Gastrocnemius medialis (tissue), 4 donors: ENCODE results near the gene MATN1. TPM values are rescaled to one million over a fixed set of nuclear protein-coding genes. Genes with fewer than 3 reads are reported as not detected.

Source experiments
- ATAC-seq, 2 donors: fragments of 150-250 bp; one replicate each; pipeline ENCODE4 v1.9.1; 2016
- DNase-seq, 2 donors: peaks; one replicate each; pipeline ENCODE4 v3.0.0-alpha.2; 2019
- H3K27ac ChIP-seq, 4 donors: fragments of 200-600 bp; sonication (generic); 1 replicate in 1 of 4; 2 replicates in 3 of 4; pipeline ENCODE4 v1.5.1; 2016 to 2018; ENCODE audit warnings: mild to moderate bottlenecking in 2 of 4, moderate library complexity in 1 of 4
- H3K27me3 ChIP-seq, 3 donors: fragments of 200-600 bp; sonication (generic) in 2 of 3; 1 replicate in 1 of 3; 2 replicates in 2 of 3; pipeline versions ENCODE4 v1.5.1 to v1.6.0; 2016 to 2019; ENCODE audit warnings: mild to moderate bottlenecking in 1 of 3, moderate library complexity in 1 of 3
- H3K36me3 ChIP-seq, 2 donors: fragments of 200-600 bp; sonication (generic) in 1 of 2; one replicate each; pipeline ENCODE4 v1.5.1; 2017 to 2018
- H3K4me1 ChIP-seq, 2 donors: fragments of 200-600 bp; sonication (generic) in 1 of 2; one replicate each; pipeline ENCODE4 v1.5.1; 2016 to 2017; ENCODE audit warnings: mild to moderate bottlenecking in 2 of 2
- H3K4me3 ChIP-seq, 4 donors: fragments of 200-600 bp; sonication (generic) in 3 of 4; 1 replicate in 1 of 4; 2 replicates in 3 of 4; pipeline ENCODE4 v1.5.1; 2016 to 2019; ENCODE audit warnings: mild to moderate bottlenecking in 2 of 4
- H3K9me3 ChIP-seq, 3 donors: fragments of 200-600 bp; sonication (generic) in 2 of 3; 1 replicate in 1 of 3; 2 replicates in 2 of 3; pipeline ENCODE4 v1.5.1; 2016 to 2019
- CTCF ChIP-seq, 5 experiments: fragments of 450-650 bp in 3 of 5; fragments of 200-600 bp in 2 of 5; sonication (generic) in 2 of 5; IDR thresholded peaks in 4 of 5; conservative IDR thresholded peaks in 1 of 5; 1 replicate in 4 of 5; 2 replicates in 1 of 5; pipeline ENCODE4 v1.5.1; 2016 to 2019; ENCODE audit warnings: antibody characterized with exemption in 5 of 5, mild to moderate bottlenecking in 3 of 5, moderate library complexity in 3 of 5
- POLR2A ChIP-seq, 2 donors: fragments of 450-650 bp; IDR thresholded peaks; one replicate each; pipeline ENCODE4 v1.6.1; 2017; ENCODE audit warnings: antibody characterized with exemption in 2 of 2, mild to moderate bottlenecking in 2 of 2, moderate library complexity in 2 of 2
- in situ Hi-C, 4 donors: fragments of 200-750 bp; cut with MboI; loops; one replicate each; pipeline versions ENCODE4 v1.15.0 to v1.8.0; 2017; ENCODE audit warnings: low sequenced_read_pairs in 4 of 4
- intact Hi-C: fragments of 100-400 bp; cut with DNase I; formaldehyde crosslinking; loops from one replicate; pipeline ENCODE4 v1.15.1; 2023; ENCODE audit warnings: low total_unique reads
- total RNA-seq, 4 donors: library from RNA; depleted of rRNA; stranded (reverse); fragments of >200 nt; gene quantifications; one replicate each; pipeline versions ENCODE4 v1.1.0 to v1.2.3, GENCODE V29; 2016

Gene MATN1
- total RNA-seq, 4 donors from 2014 or later = not detected

- in situ Hi-C loops = loop anchor here in 2 of 4 donors (5.0 to 25.0 kb wide), 3 partner anchors 1476 to 1823 kb away; partner anchors contain the start of genes MECR (in 2 of the 2) and PTPRU (in 1 of the 2)
- Histone ChIP-seq H3K4me1 (peaks cover 4 to 6% of the 10 kb centered on the region in 2 donors), H3K9me3 (no peaks in the 10 kb centered on the region), H3K27ac (no peak overlapping the region), H3K4me3 (no peak overlapping the region), H3K27me3 (no peaks in the 10 kb centered on the region), H3K36me3 (no peaks in the 10 kb centered on the region)
- intact Hi-C loops = loop anchor here (10.0 kb wide), 1 partner anchor 1826 kb away; no protein-coding TSS in a partner anchor
- DNase-seq (no peak), ATAC-seq (no peak)
- no peak for TF ChIP-seq CTCF (IDR thresholded peaks at IDR 0.05 in 4 of 5, conservative IDR thresholded peaks at IDR 0.05 in 1 of 5)
- no peak for TF ChIP-seq POLR2A (IDR thresholded peaks at IDR 0.05)
Measured at GRCh38 chr1:30710407-30710806, 13.0 kb downstream of the MATN1 start.

GRCh38 chr1:30708361-30708728, 15.0 kb downstream of the MATN1 start:
- no peak overlapping the region for H3K4me3 ChIP-seq
- no peak for ATAC-seq
- no peaks in the 10 kb centered on the region for H3K36me3 ChIP-seq
- no peaks in the 10 kb centered on the region for H3K9me3 ChIP-seq
- DNase-seq = no peak
- H3K27ac ChIP-seq = no peak overlapping the region
- no peaks in the 10 kb centered on the region for H3K27me3 ChIP-seq
- intact Hi-C loops (loop anchor here (1.0 to 5.0 kb wide), 5 partner anchors 328 to 1921 kb away; no protein-coding TSS in a partner anchor), in situ Hi-C loops (loop anchor here in 1 of 4 donors (25.0 kb wide), 1 partner anchor 1821 kb away; no protein-coding TSS in a partner anchor)
- H3K4me1 ChIP-seq = peaks cover 4 to 6% of the 10 kb centered on the region in 2 donors
- TF ChIP-seq CTCF (IDR thresholded peaks at IDR 0.05 in 4 of 5, conservative IDR thresholded peaks at IDR 0.05 in 1 of 5) = peak in 1 of 5 experiments; percentile 12
- no peak for TF ChIP-seq POLR2A (IDR thresholded peaks at IDR 0.05)

GRCh38 chr1:30707412-30708360, 15.7 kb downstream of the MATN1 start:
- peaks cover 4 to 6% of the 10 kb centered on the region in 2 donors for H3K4me1 ChIP-seq
- H3K27me3 ChIP-seq = no peaks in the 10 kb centered on the region
- peak; percentile 80 to 83 for ATAC-seq
- peak; percentile 61 to 76 for DNase-seq
- in situ Hi-C loops (loop anchor here in 1 of 4 donors (25.0 kb wide), 1 partner anchor 1820 kb away; no protein-coding TSS in a partner anchor), intact Hi-C loops (loop anchor here (1.0 to 5.0 kb wide), 5 partner anchors 327 to 1920 kb away; no protein-coding TSS in a partner anchor)
- TF ChIP-seq CTCF (IDR thresholded peaks at IDR 0.05 in 4 of 5, conservative IDR thresholded peaks at IDR 0.05 in 1 of 5) (peak; percentile 83 to 97 (median 88)), POLR2A (IDR thresholded peaks at IDR 0.05) (no peak)
- H3K9me3 ChIP-seq = no peaks in the 10 kb centered on the region
- no peaks in the 10 kb centered on the region for H3K36me3 ChIP-seq
- no peak overlapping the region for H3K27ac ChIP-seq
- no peak overlapping the region for H3K4me3 ChIP-seq

- H3K36me3 ChIP-seq = no peaks in the 10 kb centered on the region
- H3K27ac ChIP-seq = no peak overlapping the region
- H3K4me1 ChIP-seq = peaks cover 4 to 6% of the 10 kb centered on the region in 2 donors
- in situ Hi-C loops (loop anchor here in 1 of 4 donors (25.0 kb wide), 1 partner anchor 1819 kb away; no protein-coding TSS in a partner anchor), intact Hi-C loops (loop anchor here (5.0 kb wide), 1 partner anchor 1919 kb away; no protein-coding TSS in a partner anchor)
- TF ChIP-seq CTCF (IDR thresholded peaks at IDR 0.05 in 4 of 5, conservative IDR thresholded peaks at IDR 0.05 in 1 of 5) (no peak), POLR2A (IDR thresholded peaks at IDR 0.05) (no peak)
- H3K9me3 ChIP-seq = no peaks in the 10 kb centered on the region
- no peak overlapping the region for H3K4me3 ChIP-seq
- H3K27me3 ChIP-seq = no peaks in the 10 kb centered on the region
- DNase-seq (peak; percentile 42 to 53), ATAC-seq (peak; percentile 31 to 46)
Measured at GRCh38 chr1:30706528-30706927, 16.9 kb downstream of the MATN1 start.
